GM10266 (cell line): ENCODE measurements around the gene DNM2.

ENCODE experiments used
- DNase-seq: peaks from one replicate; pipeline ENCODE4 v3.0.0; 2012; ENCODE audit errors: extremely low spot score
- TF ChIP-seq, protein P1 (sequence below): IDR thresholded peaks from 2 replicates; pipeline ENCODE4 v1.5.1; 2012; ENCODE audit warnings: mild to moderate bottlenecking, low read depth; ENCODE audit not compliant: control insufficient read depth, insufficient read depth; ENCODE audit errors: missing control alignments

Gene DNM2

DNA sequence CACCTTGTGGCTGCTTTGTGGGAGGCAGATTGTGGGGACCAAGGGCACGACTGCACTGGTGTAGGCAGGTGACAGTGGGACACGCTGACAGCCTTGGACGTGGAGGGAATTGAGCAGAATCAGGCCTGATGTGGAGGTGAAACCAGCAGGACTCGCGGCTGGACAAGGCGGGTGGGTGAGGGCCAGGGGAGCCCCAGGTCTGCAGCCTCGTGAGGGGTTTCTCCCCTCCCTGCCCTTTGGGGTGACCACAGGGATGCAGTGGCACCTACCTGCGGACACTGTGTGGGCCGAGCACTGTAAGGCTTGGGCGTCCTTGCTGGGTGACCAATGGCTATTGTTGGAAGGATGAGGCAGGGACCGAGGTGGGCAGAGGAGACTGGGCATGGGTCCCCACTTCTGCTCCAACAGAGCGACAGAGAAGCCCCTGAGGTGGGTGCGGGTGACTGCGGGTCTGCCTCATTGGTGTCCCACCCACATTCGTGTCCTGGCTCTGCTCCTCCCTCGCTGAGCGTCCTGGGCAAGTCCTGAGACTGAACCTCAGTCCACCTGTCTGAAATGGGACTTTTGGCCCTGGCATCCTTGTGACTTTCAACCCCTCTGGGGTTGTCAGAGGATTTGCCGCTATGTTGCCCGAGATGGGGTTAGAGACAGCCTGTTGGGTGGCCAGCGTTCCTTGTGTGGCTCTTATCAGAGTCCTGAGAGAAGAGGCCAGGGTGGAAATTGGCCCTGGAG, 30.5 kb downstream of the DNM2 start:
- no peak for DNase-seq
- TF ChIP-seq, protein P1, sequence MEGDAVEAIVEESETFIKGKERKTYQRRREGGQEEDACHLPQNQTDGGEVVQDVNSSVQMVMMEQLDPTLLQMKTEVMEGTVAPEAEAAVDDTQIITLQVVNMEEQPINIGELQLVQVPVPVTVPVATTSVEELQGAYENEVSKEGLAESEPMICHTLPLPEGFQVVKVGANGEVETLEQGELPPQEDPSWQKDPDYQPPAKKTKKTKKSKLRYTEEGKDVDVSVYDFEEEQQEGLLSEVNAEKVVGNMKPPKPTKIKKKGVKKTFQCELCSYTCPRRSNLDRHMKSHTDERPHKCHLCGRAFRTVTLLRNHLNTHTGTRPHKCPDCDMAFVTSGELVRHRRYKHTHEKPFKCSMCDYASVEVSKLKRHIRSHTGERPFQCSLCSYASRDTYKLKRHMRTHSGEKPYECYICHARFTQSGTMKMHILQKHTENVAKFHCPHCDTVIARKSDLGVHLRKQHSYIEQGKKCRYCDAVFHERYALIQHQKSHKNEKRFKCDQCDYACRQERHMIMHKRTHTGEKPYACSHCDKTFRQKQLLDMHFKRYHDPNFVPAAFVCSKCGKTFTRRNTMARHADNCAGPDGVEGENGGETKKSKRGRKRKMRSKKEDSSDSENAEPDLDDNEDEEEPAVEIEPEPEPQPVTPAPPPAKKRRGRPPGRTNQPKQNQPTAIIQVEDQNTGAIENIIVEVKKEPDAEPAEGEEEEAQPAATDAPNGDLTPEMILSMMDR: no peak

DNA sequence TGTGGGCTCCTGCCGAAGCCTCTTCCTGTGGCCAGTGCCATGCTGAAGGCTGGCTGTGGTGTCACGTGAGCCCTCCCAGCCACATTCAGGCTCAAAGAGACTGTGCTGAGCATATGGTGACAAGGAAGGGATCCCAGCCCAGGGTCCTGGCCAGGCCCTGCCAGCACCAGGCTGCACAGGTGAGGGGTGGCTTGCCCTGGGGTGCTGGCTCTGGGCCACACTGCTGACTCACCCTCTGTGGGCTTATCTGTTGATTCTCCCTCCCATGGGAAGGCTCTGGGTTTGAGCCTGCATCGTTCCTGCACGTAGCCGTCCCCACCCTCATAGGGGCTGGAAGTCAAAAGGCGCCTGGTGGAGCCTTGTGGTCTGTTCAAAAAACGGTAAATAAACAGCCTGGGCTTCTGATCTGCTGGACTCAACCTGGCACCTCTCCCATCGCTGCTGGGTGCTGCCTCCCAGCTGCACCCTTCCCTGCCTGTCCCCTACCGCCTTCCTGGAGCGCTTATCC, 31.1 kb downstream of the DNM2 start:
- TF ChIP-seq, protein P1: no peak
- no peak for DNase-seq

DNA sequence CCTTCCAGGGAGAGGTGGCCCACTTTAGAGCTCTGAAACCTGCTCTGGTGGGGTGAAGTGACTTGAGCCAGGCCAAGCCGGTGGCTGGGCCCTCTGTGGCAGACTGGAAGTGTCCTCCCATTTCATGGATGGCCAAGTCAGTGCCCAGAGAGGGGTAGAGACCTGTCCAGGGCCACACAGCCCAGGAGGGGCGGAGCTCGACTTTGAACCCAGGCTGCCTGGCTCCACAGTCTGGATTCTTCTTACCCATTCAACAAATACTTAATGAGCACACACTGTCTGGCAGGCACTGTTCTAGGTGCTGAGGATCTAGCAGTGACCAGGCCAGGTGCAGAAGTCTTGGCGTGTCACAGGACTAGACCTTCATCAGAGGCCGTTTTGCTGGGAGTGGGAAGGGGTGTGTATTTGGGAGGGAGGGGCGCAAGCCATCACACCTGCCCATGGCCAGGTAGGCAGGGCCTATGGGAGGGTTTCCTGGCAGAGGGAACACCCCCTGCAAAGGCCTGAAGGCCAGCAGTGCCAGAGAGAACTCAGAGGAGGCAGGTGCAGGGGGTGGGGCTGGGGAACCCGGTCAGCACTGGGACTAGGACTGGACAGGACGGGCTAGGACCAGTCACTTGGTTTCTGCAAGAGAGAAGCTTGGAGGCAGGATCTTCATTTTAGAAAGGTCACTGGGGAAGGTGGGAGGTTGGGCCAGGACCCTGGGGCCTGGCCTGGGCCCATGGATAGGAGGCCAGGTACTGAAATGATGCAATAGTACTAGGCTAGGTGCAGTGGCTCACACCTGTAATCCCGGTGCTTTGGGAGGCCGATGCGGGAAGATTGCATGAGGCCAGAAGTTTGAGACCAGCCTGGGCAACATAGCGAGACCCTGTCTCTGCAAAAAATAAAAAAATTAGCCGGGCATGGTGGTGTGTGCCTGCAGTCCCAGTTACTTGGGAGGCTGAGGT, 31.8 kb downstream of the DNM2 start:
- DNase-seq: no peak
- TF ChIP-seq, protein P1: no peak

DNA sequence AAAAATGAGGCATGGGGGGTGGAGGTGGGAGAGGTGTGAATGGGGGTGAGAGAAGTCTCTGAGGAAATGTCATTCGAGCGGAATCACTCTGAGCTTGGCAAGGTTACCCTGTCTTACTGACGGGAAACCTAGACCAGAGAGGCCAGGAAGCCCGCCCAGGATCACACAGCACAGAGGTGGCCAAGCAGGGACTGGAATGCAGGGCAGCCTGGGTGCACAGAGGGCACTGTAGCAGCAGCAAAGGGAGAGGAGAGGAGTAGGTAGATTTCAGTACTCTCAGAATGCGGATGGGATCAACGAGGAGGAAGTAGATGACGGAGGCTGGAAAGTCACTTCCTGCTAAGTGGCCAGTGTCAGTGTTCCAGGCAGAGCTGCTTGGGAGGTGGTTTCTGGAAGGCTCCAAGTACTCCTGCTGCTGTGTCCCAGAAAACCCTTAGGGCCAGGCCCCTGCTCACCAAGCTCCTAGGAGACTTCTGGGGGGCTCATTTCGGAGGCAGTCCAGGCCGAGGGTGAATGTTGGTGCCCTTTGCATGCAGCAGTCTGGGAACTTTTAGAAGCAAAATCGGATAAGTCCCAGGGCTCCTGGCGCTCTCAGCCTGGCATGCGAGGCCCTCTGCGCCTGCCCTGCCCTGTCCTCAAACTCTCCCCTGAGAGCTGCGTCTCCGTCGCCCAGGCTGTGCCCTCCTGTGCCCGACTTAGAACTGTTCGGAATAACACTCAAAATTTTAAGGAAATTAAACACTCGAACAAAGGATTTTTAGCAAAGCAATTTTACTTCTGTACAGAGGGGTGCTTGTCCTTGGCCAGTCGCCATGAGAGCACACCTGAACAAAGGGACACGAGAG, 33.5 kb downstream of the DNM2 start:
- DNase-seq: no peak
- TF ChIP-seq, protein P1: no peak

DNA sequence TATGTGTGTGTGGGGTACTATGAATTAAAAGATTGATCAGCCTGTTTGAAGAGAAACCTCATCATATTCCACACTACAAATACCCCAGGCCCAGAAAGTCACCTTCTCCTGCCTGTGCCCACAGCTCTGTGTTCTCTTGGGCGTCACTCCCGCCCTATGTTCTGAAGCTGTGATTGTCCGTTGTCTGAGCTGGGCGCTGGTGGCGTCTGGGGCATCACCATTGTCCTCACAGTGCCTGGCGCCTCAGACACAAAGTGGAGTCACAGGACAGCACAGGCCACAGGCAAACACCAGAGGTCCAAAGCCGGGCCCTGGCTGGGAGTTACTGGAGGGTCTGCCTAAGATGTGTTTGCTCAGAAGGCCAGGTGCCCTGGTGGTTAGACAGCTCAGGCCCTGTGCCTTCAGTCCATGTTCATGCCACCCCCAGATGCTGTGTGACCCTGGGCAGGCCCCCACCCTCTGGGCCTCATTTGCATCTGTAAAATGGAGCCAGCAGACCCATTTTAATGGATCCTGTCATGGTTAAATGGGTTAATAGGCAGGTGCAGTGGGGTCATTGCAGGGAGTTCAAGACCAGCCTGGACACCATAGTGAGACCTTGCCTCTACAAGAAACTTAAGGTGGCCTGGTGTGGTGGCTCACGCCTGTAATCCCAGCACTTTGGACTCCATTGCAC, 34.5 kb downstream of the DNM2 start:
- DNase-seq: no peak
- TF ChIP-seq, protein P1: no peak

DNA sequence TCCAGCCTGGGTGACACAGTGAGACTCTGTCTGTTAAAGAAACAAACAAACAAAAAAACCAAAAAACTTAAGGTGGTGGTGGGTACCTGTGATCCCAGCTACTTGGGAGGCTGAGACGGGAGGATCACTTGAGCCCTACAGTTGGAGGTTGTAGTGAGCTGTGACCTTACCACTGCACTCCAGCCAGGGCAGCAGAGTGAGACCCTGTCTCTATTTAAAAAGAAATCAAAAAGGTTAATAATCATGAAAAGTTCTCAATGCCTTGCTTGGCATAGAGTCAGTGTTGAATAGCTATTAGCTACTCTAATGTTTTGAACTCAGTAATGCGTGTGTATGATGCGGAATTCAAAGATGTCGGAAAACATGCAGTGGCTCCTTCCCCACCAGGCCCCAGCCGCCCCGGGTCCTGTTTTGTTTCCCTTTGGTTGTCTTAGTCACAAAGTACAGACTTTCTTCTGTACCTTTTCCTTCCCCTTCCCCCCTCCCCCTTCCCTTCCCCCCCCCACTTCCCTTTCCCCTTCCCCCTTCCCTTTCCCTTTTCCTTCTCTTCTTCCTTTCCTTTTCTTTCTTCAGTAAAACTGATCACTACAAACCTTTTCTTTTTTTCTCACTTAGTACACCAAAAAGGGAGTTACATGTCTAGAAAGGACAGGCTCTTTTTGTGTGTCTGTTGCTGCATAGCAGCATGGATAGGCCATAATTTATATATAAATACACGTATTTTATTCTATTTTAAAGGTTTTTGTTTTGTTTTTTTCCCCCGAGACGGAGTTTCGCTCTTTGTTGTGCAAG, 35.2 kb downstream of the DNM2 start:
- TF ChIP-seq, protein P1: no peak
- no peak for DNase-seq
